Brain microvascular endothelial cell (primary cell): ENCODE results near the gene BDNF.
A peak's percentile ranks its signal among the peaks of the same experiment; 100 is the strongest.

ENCODE experiments used
- DNase-seq: peaks from one replicate; pipeline ENCODE4 v3.0.0-alpha.2; 2020
- H3K27ac ChIP-seq: fragments of 250-450 bp; sonication (Bioruptor Pico); 2 replicates; pipeline ENCODE4 v1.5.1; 2020; ENCODE audit warnings: mild to moderate bottlenecking, moderate library complexity
- H3K27me3 ChIP-seq: fragments of 250-450 bp; sonication (Bioruptor Pico); replicated peaks from 2 replicates; pipeline ENCODE4 v1.5.1; 2020; ENCODE audit warnings: mild to moderate bottlenecking
- H3K36me3 ChIP-seq: fragments of 250-450 bp; sonication (Bioruptor Pico); replicated peaks from 2 replicates; pipeline ENCODE4 v1.5.1; 2020; ENCODE audit warnings: mild to moderate bottlenecking
- H3K4me3 ChIP-seq: 2 replicates; pipeline ENCODE4 v1.5.1; 2011; ENCODE audit warnings: low read depth, mild to moderate bottlenecking, control low read depth, low read length, moderate library complexity
- in situ Hi-C: cut with HindIII; loops from 2 replicates; pipeline ENCODE4 v1.10.0; 2017; ENCODE audit warnings: low sequenced_read_pairs, low pct_ligation_motif_present
- TF ChIP-seq, protein P1 (sequence below): IDR thresholded peaks from 2 replicates; pipeline ENCODE4 v1.5.1; 2011; ENCODE audit warnings: low read depth, mild to moderate bottlenecking, moderate library complexity, low read length, control low read depth, inconsistent platforms; ENCODE audit errors: missing control alignments

Gene BDNF

DNA sequence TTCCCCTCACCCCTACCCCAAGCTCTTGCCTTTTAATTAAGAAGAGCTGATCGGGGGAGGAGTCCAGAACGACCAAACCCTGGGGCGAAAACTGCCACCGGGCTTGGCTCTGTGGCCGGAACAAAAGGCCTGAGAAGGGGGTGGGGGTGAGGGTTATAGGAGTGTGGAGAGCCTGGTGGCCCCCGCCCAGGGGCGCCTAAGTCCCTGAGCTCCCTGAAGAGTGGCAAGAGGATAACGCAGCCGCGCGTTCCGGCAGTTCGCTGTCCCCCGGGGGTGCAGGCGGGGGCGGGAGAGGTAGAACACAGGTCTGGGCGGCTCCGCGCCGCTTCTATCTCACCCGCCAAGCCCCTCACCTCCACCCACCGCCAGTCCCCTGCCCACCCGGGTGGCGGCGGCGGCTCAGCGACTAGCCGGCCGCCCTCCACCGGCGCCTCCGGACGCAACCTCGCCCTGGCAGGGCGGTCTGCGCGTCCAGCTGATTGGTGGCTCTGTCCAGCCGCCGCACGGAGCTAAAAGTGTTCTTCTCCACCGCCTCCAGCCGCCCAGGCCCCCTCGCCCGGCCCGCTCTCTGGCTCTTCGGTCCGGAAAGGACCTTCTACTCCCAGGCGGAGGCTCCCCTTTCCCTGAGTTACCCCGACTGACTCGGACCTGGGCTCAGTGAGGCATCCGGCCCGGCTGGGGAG is 18.7 kb upstream of the BDNF start:
- TF ChIP-seq, protein P1, sequence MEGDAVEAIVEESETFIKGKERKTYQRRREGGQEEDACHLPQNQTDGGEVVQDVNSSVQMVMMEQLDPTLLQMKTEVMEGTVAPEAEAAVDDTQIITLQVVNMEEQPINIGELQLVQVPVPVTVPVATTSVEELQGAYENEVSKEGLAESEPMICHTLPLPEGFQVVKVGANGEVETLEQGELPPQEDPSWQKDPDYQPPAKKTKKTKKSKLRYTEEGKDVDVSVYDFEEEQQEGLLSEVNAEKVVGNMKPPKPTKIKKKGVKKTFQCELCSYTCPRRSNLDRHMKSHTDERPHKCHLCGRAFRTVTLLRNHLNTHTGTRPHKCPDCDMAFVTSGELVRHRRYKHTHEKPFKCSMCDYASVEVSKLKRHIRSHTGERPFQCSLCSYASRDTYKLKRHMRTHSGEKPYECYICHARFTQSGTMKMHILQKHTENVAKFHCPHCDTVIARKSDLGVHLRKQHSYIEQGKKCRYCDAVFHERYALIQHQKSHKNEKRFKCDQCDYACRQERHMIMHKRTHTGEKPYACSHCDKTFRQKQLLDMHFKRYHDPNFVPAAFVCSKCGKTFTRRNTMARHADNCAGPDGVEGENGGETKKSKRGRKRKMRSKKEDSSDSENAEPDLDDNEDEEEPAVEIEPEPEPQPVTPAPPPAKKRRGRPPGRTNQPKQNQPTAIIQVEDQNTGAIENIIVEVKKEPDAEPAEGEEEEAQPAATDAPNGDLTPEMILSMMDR, result no peak
- Histone ChIP-seq H3K4me3 (peak overlapping the region; percentile 68), H3K36me3 (no peaks in the 10 kb centered on the region), H3K27ac (peak overlapping the region; percentile 65), H3K27me3 (no peaks in the 10 kb centered on the region)
- no peak for DNase-seq
- in situ Hi-C loops, result loop anchor here (25.0 kb wide), 1 partner anchor 193 kb away; no protein-coding TSS in a partner anchor

DNA sequence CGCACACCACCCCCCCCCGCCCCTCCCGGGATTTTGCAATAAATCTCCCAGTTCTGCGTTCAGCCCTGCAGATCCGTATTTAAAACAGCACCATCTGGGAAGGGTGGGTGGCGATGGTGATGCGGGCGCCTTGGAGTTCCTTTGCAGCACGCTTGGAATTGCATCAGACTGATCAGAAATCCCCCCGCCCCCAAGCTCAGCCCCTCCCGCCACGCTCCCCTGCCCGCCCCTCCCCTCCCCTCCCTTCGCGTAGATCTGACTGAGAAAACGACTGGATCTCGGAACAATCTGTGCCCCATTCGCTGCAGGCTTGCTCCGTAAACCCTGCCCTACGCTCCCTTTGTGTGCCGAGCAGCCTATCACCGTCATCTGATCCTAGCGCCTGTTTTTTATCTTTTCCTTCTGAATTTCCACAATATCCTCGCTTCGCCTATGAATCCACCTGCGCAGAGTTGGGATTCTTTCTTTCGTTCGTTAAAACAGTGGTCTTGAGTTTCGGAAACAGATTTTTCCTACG is 18.1 kb upstream of the BDNF start:
- DNase-seq, result peak; percentile 84
- in situ Hi-C loops, result loop anchor here (25.0 kb wide), 1 partner anchor 194 kb away; no protein-coding TSS in a partner anchor
- peak overlapping the region; percentile 68 for H3K4me3 ChIP-seq
- H3K36me3 ChIP-seq, result no peaks in the 10 kb centered on the region
- TF ChIP-seq, protein P1, result no peak
- peak overlapping the region; percentile 65 for H3K27ac ChIP-seq
- H3K27me3 ChIP-seq, result no peaks in the 10 kb centered on the region

DNA sequence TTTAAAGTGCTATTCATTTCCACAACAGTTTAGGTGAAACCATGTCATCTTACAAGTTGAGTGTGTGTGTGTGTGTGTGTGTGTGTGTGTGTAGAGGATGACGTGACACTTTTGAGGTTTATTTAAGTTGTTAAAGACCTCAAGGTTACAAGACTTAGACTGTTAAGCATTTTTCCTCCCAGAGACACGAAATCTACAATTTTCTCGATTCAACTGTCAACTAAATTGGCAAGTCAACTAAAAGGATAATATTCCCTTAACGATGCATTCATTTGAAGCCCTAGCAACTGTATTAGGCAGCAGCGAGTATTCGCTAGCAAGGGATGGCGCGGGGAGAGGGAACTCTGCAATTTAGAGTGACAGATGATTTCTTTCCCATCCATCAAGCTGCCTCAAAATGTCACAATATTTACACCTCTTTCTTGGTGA is 17.6 kb upstream of the BDNF start:
- peak overlapping the region; percentile 68 for H3K4me3 ChIP-seq

DNA sequence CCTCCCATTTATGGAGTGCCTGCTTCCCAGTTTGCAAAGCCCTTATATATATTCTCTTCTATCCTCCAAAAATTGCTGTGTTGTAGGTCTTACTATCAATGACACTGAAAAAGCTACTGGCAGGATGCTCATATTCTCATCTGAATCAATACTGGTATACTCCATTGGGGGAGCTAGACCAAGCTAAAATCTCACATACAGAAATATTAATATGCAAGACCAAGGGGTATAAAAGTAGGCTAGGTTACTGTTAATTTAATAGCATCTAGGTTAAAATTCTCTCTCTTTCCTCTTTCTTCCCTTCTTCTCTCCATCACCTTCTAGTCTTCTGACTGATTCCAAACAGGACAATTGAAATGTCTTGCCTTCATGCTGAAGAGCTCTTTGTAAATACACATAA is 17.1 kb upstream of the BDNF start:
- Histone ChIP-seq H3K27me3 (no peaks in the 10 kb centered on the region), H3K4me3 (no peak overlapping the region), H3K27ac (no peak overlapping the region), H3K36me3 (no peaks in the 10 kb centered on the region)
- in situ Hi-C loops, result loop anchor here (25.0 kb wide), 1 partner anchor 195 kb away; no protein-coding TSS in a partner anchor
- TF ChIP-seq, protein P1, result peak; percentile 36
- no peak for DNase-seq

More for the DNA sequence above, 17.6 kb upstream of the BDNF start:
- no peaks in the 10 kb centered on the region for H3K36me3 ChIP-seq
- no peak for DNase-seq
- no peaks in the 10 kb centered on the region for H3K27me3 ChIP-seq
- in situ Hi-C loops, result loop anchor here (25.0 kb wide), 1 partner anchor 194 kb away; no protein-coding TSS in a partner anchor
- TF ChIP-seq, protein P1, result no peak
- H3K27ac ChIP-seq, result no peak overlapping the region

DNA sequence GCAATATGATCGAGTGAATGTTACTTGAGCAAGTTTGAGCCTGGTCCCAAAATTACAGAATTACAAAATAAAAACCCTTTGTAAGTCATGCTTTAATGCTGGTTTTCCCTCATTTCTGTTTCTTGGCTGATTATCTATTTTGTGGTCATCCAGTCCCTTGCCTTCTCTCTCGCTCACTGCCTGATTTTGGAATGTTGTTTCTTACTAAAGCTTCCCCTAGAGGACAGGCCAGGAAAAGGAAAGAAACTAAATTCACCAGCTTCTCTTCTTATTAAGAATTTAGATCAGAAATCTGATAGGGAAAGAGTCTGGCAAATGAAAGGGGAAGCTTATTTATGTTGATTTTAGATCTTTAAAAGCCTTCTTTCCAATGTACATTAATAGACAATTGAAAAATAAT is 16.6 kb upstream of the BDNF start:
- TF ChIP-seq, protein P1, result peak; percentile 38
- Histone ChIP-seq H3K4me3 (no peak overlapping the region), H3K27me3 (no peaks in the 10 kb centered on the region), H3K27ac (no peak overlapping the region), H3K36me3 (no peaks in the 10 kb centered on the region)
- in situ Hi-C loops, result loop anchor here (25.0 kb wide), 1 partner anchor 195 kb away; no protein-coding TSS in a partner anchor
- no peak for DNase-seq
